SK-N-SH (cell line): ENCODE results near the gene NDUFAF8. TPM values are rescaled to one million over a fixed set of nuclear protein-coding genes. Genes with fewer than 3 reads are reported as not detected.

Experiments used
- CTCF ChIA-PET: fragments of 300-600, 350-600 bp; formaldehyde crosslinking; extraction: SDS; loops from one replicate; lab custom pipeline; 2021; lab: Yijun Ruan, JAX
- POLR2A ChIA-PET: fragments of 350-600 bp; sonication (Branson Sonifier 250); formaldehyde crosslinking; extraction: SDS; loops from one replicate; lab custom pipeline; 2020; ENCODE audit warnings: antibody characterized with exemption, inconsistent platforms; lab: Yijun Ruan, JAX
- DNase-seq: peaks from one replicate; pipeline ENCODE4 v3.0.0; 2012
- H2AFZ ChIP-seq: fragments of 200-600 bp; sonication (generic); 2 replicates; pipeline ENCODE4 v1.8.1; 2016; ENCODE audit warnings: antibody characterized with exemption, mild to moderate bottlenecking, low read depth
- H3F3A ChIP-seq: fragments of 200-600 bp; sonication (generic); replicated peaks from 2 replicates; pipeline ENCODE3; 2016; ENCODE audit warnings: antibody characterized with exemption, mild to moderate bottlenecking; ENCODE audit not compliant: insufficient read depth
- H3K27ac ChIP-seq, 2 experiments: fragments of 200-500 bp in 1 of 2; fragments of 200-600 bp in 1 of 2; sonication (Bioruptor generic) in 1 of 2; sonication (generic), shearing (Covaris generic) in 1 of 2; 2 replicates each; pipeline versions ENCODE4 v1.5.1 to v1.6.1; 2014 to 2016; ENCODE audit warnings: low read depth in 2 of 2, inconsistent platforms in 1 of 2, low read length in 1 of 2, mild to moderate bottlenecking in 1 of 2, mixed read lengths in 1 of 2
- H3K27me3 ChIP-seq: fragments of 200-600 bp; sonication (generic), shearing (Covaris generic); 2 replicates; pipeline ENCODE4 v1.6.1; 2016; ENCODE audit warnings: mixed run types; ENCODE audit not compliant: insufficient read depth
- H3K36me3 ChIP-seq, 2 experiments: fragments of 200-500 bp in 1 of 2; fragments of 200-600 bp in 1 of 2; sonication (Bioruptor generic) in 1 of 2; sonication (generic) in 1 of 2; replicated peaks in 1 of 2; 2 replicates each; pipeline versions ENCODE3 to v1.5.1; 2014 to 2016; ENCODE audit warnings: low read length in 1 of 2, mild to moderate bottlenecking in 1 of 2; ENCODE audit not compliant: insufficient read depth in 2 of 2, control insufficient read depth in 1 of 2
- H3K4me1 ChIP-seq, 2 experiments: fragments of 200-500 bp in 1 of 2; fragments of 200-600 bp in 1 of 2; sonication (Bioruptor generic) in 1 of 2; sonication (generic), shearing (Covaris generic) in 1 of 2; 2 replicates each; pipeline versions ENCODE4 v1.5.1 to v1.6.1; 2014 to 2016; ENCODE audit warnings: low read depth in 1 of 2, low read length in 1 of 2, mixed run types in 1 of 2; ENCODE audit not compliant: insufficient read depth in 2 of 2, control insufficient read depth in 1 of 2
- H3K4me2 ChIP-seq: fragments of 200-600 bp; sonication (generic), shearing (Covaris generic); 2 replicates; pipeline ENCODE4 v1.6.1; 2017; ENCODE audit warnings: mixed run types
- H3K4me3 ChIP-seq, 2 experiments: fragments of 200-500 bp in 1 of 2; fragments of 200-600 bp in 1 of 2; sonication (Bioruptor generic) in 1 of 2; sonication (generic), shearing (Covaris generic) in 1 of 2; 2 replicates each; pipeline versions ENCODE4 v1.5.1 to v1.8.1; 2014 to 2016; ENCODE audit warnings: low read depth in 2 of 2, inconsistent platforms in 1 of 2, low read length in 1 of 2, mild to moderate bottlenecking in 1 of 2, mixed read lengths in 1 of 2, moderate library complexity in 1 of 2
- H3K79me2 ChIP-seq: fragments of 200-600 bp; sonication (generic); 2 replicates; pipeline ENCODE4 v1.8.1; 2017; ENCODE audit warnings: mild to moderate bottlenecking; ENCODE audit not compliant: insufficient read depth
- H3K9ac ChIP-seq: fragments of 200-600 bp; sonication (generic); 2 replicates; pipeline ENCODE4 v1.6.1; 2017; ENCODE audit warnings: mixed run types
- H3K9me2 ChIP-seq: fragments of 200-600 bp; sonication (generic); 2 replicates; pipeline ENCODE4 v1.6.1; 2017; ENCODE audit warnings: mixed run types
- H3K9me3 ChIP-seq: fragments of 200-600 bp; sonication (generic); 2 replicates; pipeline ENCODE4 v1.6.1; 2017; ENCODE audit warnings: mixed run types, mild to moderate bottlenecking, moderate library complexity
- H4K20me1 ChIP-seq: fragments of 200-600 bp; sonication (generic); 2 replicates; pipeline ENCODE4 v1.6.1; 2017; ENCODE audit warnings: mild to moderate bottlenecking, mixed run types; ENCODE audit not compliant: insufficient read depth
- EP300 ChIP-seq, 2 experiments: IDR thresholded peaks; 2 replicates each; pipeline versions ENCODE4 v1.4.0 to v1.6.1; 2012; ENCODE audit warnings: borderline replicate concordance in 1 of 2, low read depth in 1 of 2, low read length in 1 of 2
- EZH2phosphoT487 ChIP-seq: fragments of 200-600 bp; sonication (generic); IDR thresholded peaks from 2 replicates; pipeline ENCODE4 v1.6.1; 2017; ENCODE audit warnings: low read depth, mixed run types, mild to moderate bottlenecking, antibody characterized with exemption, moderate library complexity, borderline replicate concordance
- FOSL2 ChIP-seq: IDR thresholded peaks from 2 replicates; pipeline ENCODE4 v1.4.0; 2012; ENCODE audit warnings: low read depth, mild to moderate bottlenecking, moderate library complexity, borderline replicate concordance
- FOXJ3 ChIP-seq: sonication (generic); formaldehyde crosslinking; IDR thresholded peaks from 2 replicates; pipeline ENCODE4 v1.5.1; 2020; ENCODE audit warnings: mild to moderate bottlenecking, missing genetic modification reagents
- FOXM1 ChIP-seq: IDR thresholded peaks from 2 replicates; pipeline ENCODE4 v1.4.0; 2012; ENCODE audit warnings: low read depth, mild to moderate bottlenecking
- GATA2 ChIP-seq: sonication (generic); formaldehyde crosslinking; IDR thresholded peaks from 2 replicates; pipeline ENCODE4 v1.5.0; 2020; ENCODE audit warnings: mild to moderate bottlenecking, missing genetic modification reagents
- JUND ChIP-seq: IDR thresholded peaks from 2 replicates; pipeline ENCODE4 v1.4.0; 2012
- MEF2A ChIP-seq: IDR thresholded peaks from 2 replicates; pipeline ENCODE4 v1.4.0; 2012; ENCODE audit warnings: low read depth, borderline replicate concordance
- MXI1 ChIP-seq: IDR thresholded peaks from 2 replicates; pipeline ENCODE4 v1.6.1; 2012; ENCODE audit warnings: mild to moderate bottlenecking, low read depth, low read length, improper control_type of control experiment
- NFIC ChIP-seq: IDR thresholded peaks from 2 replicates; pipeline ENCODE4 v1.4.0; 2012; ENCODE audit warnings: borderline replicate concordance
- NRF1 ChIP-seq: IDR thresholded peaks from 2 replicates; pipeline ENCODE4 v1.6.1; 2012; ENCODE audit warnings: low read depth, mild to moderate bottlenecking, low read length
- RAD21 ChIP-seq: IDR thresholded peaks from 2 replicates; pipeline ENCODE4 v1.6.1; 2012; ENCODE audit warnings: mild to moderate bottlenecking, low read length
- RCOR1 ChIP-seq: fragments of 150-350 bp; IDR thresholded peaks from 2 replicates; pipeline ENCODE4 v1.6.1; 2017; ENCODE audit warnings: antibody characterized with exemption, low read length
- RXRA ChIP-seq: IDR thresholded peaks from 2 replicates; pipeline ENCODE4 v1.4.0; 2012; ENCODE audit warnings: low read depth, mild to moderate bottlenecking, borderline replicate concordance
- SIN3A ChIP-seq: IDR thresholded peaks from 2 replicates; pipeline ENCODE4 v1.6.1; 2012; ENCODE audit warnings: low read depth, mild to moderate bottlenecking, low read length, moderate library complexity, borderline replicate concordance
- TEAD4 ChIP-seq: IDR thresholded peaks from 2 replicates; pipeline ENCODE4 v1.4.0; 2012; ENCODE audit warnings: mild to moderate bottlenecking, borderline replicate concordance; ENCODE audit not compliant: insufficient read depth
- YY1 ChIP-seq: IDR thresholded peaks from 2 replicates; pipeline ENCODE4 v1.4.0; 2012; ENCODE audit warnings: low read depth, mild to moderate bottlenecking
- WGBS: methylation state at CpG from one replicate; pipeline ENCODE4 v1.1.6; 2017; ENCODE audit warnings: low lambda C conversion rate; 5-methylcytosine and 5-hydroxymethylcytosine counted together
- polyA plus RNA-seq, 3 experiments: library from polyadenylated mRNA; depleted of rRNA; stranded (reverse); fragments of >200 nt; gene quantifications; 2 replicates each; pipeline ENCODE4 v1.2.3, GENCODE V29; 2012
- TF ChIP-seq, protein P1 (sequence below): fragments of 200-600 bp; sonication (generic); IDR thresholded peaks from 2 replicates; pipeline ENCODE4 v1.6.1; 2017; ENCODE audit warnings: antibody characterized with exemption, mild to moderate bottlenecking, moderate library complexity
- TF ChIP-seq, protein P2 (sequence below): fragments of 150-350 bp; IDR thresholded peaks from 2 replicates; pipeline ENCODE4 v1.6.1; 2016; ENCODE audit warnings: mild to moderate bottlenecking, low read depth, low read length
- TF ChIP-seq, protein P3 (sequence below): IDR thresholded peaks from 2 replicates; pipeline ENCODE4 v1.4.0; 2012; ENCODE audit warnings: low read depth, borderline replicate concordance

Gene NDUFAF8
- polyA plus RNA-seq, 1 of the 3 experiments (the other 2 are of a cell fraction), result 229 TPM

DNA sequence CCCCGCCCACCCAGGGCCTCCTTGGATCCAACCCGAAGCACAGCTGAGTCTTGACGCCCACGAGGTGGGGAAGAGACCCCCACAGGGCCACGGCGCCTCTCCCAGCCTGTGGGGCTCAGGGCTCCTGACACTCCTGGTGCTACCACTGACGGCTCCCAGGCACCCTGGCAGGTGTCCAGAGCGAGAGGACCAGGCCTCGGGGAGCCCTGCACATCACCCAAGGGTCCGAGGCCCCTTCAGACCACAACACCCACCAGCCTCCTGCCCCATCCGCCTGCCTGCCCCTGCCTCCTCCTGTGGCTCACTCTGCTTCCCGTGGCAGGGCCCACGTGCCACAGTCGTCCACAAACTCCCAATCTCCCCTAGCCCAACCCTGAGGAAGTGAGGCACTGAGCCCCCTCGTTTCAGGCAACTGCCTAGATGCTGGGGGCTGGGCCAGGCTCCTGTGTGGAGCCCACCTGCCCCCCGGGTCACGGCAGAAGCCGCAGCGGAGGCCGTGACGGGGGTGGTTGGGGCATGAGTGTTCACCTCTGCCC is 44.8 kb upstream of the NDUFAF8 start:
- TF ChIP-seq TEAD4, result no peak
- TF ChIP-seq FOSL2, result no peak
- no peak for TF ChIP-seq YY1
- TF ChIP-seq, protein P1, sequence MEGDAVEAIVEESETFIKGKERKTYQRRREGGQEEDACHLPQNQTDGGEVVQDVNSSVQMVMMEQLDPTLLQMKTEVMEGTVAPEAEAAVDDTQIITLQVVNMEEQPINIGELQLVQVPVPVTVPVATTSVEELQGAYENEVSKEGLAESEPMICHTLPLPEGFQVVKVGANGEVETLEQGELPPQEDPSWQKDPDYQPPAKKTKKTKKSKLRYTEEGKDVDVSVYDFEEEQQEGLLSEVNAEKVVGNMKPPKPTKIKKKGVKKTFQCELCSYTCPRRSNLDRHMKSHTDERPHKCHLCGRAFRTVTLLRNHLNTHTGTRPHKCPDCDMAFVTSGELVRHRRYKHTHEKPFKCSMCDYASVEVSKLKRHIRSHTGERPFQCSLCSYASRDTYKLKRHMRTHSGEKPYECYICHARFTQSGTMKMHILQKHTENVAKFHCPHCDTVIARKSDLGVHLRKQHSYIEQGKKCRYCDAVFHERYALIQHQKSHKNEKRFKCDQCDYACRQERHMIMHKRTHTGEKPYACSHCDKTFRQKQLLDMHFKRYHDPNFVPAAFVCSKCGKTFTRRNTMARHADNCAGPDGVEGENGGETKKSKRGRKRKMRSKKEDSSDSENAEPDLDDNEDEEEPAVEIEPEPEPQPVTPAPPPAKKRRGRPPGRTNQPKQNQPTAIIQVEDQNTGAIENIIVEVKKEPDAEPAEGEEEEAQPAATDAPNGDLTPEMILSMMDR, result no peak
- TF ChIP-seq, protein P2, sequence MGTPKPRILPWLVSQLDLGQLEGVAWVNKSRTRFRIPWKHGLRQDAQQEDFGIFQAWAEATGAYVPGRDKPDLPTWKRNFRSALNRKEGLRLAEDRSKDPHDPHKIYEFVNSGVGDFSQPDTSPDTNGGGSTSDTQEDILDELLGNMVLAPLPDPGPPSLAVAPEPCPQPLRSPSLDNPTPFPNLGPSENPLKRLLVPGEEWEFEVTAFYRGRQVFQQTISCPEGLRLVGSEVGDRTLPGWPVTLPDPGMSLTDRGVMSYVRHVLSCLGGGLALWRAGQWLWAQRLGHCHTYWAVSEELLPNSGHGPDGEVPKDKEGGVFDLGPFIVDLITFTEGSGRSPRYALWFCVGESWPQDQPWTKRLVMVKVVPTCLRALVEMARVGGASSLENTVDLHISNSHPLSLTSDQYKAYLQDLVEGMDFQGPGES, result no peak
- no peak for TF ChIP-seq FOXJ3
- TF ChIP-seq MXI1, result no peak
- no peak for TF ChIP-seq RCOR1
- TF ChIP-seq, protein P3, sequence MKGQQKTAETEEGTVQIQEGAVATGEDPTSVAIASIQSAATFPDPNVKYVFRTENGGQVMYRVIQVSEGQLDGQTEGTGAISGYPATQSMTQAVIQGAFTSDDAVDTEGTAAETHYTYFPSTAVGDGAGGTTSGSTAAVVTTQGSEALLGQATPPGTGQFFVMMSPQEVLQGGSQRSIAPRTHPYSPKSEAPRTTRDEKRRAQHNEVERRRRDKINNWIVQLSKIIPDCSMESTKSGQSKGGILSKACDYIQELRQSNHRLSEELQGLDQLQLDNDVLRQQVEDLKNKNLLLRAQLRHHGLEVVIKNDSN, result no peak
- TF ChIP-seq JUND, result no peak
- TF ChIP-seq RAD21, result no peak
- TF ChIP-seq EZH2phosphoT487, result no peak
- no peak for TF ChIP-seq NFIC
- no peak for TF ChIP-seq RXRA
- TF ChIP-seq FOXM1, result no peak
- TF ChIP-seq GATA2 (CRISPR knock-in tag), result no peak
- no peak for TF ChIP-seq EP300 (IDR thresholded peaks at IDR 0.05; ENCODE audit: borderline replicate concordance in 1 of 2, low read depth in 1 of 2, low read length in 1 of 2)
- no peak for TF ChIP-seq SIN3A
- no peak for TF ChIP-seq MEF2A
- TF ChIP-seq NRF1, result no peak
- Histone ChIP-seq H3K27ac (no peak overlapping the region), H3K4me1 (no peaks in the 10 kb centered on the region; a peak in 1 of 4 replicates), H2AFZ (no peak overlapping the region), H3F3A (no peaks in the 10 kb centered on the region), H3K36me3 (peaks cover 0 to 49% of the 10 kb centered on the region in 2 experiments), H4K20me1 (no peaks in the 10 kb centered on the region), H3K4me2 (no peak overlapping the region), H3K27me3 (no peaks in the 10 kb centered on the region), H3K4me3 (no peak overlapping the region), H3K9me2 (no peaks in the 10 kb centered on the region), H3K9me3 (no peaks in the 10 kb centered on the region), H3K9ac (no peak overlapping the region), H3K79me2 (no peaks in the 10 kb centered on the region)
- CTCF ChIA-PET, result no interaction called here
- 87% methylated on average over 12 of the region's 21 CpGs for WGBS
- POLR2A ChIA-PET, result no interaction called here
- DNase-seq, result no peak
